WTC11 (cell line): ENCODE results near the gene BLOC1S1. TPM values are rescaled to one million over a fixed set of nuclear protein-coding genes. Genes with fewer than 3 reads are reported as not detected.

ENCODE experiments used
- ATAC-seq: fragments of 200-7000 bp; cut with Tn5 transposase; 2 replicates; pipeline ENCODE4 v1.10.0; 2021; ENCODE audit warnings: mild to moderate bottlenecking, moderate library complexity
- CTCF ChIA-PET: fragments of 300-600 bp; sonication (Branson Sonifier 250); formaldehyde crosslinking; loops from one replicate; lab custom pipeline; 2021; ENCODE audit warnings: antibody characterized with exemption; lab: Charles Lee
- POLR2A ChIA-PET: fragments of 350-600 bp; sonication (Branson Sonifier 250); formaldehyde crosslinking; loops from one replicate; lab custom pipeline; 2021; ENCODE audit warnings: antibody characterized with exemption; lab: Charles Lee
- DNase-seq: peaks from one replicate; pipeline ENCODE4 v3.0.0; 2021; ENCODE audit warnings: low spot score
- H3K27ac Mint-ChIP-seq: 2 replicates; pipeline ENCODE4 v1.8.0; 2021; ENCODE audit warnings: mixed read lengths
- H3K27me3 Mint-ChIP-seq: 2 replicates; pipeline ENCODE4 v1.8.0; 2021; ENCODE audit warnings: low read depth, mild to moderate bottlenecking, moderate library complexity, mixed read lengths
- H3K36me3 Mint-ChIP-seq: 2 replicates; pipeline ENCODE4 v1.8.0; 2021; ENCODE audit warnings: mixed read lengths
- H3K4me1 Mint-ChIP-seq: 2 replicates; pipeline ENCODE4 v1.8.0; 2022; ENCODE audit warnings: mixed read lengths
- H3K4me3 Mint-ChIP-seq: 2 replicates; pipeline ENCODE4 v1.8.0; 2021; ENCODE audit warnings: mild to moderate bottlenecking, moderate library complexity, mixed read lengths
- H3K9me3 Mint-ChIP-seq: 2 replicates; pipeline ENCODE4 v1.8.0; 2021; ENCODE audit warnings: mixed read lengths
- AR ChIP-seq: fragments of 250-450 bp; sonication (Bioruptor Pico); IDR thresholded peaks from 2 replicates; pipeline ENCODE4 v1.9.0; 2021; ENCODE audit warnings: mild to moderate bottlenecking
- CDX4 ChIP-seq: fragments of 250-450 bp; sonication (Bioruptor Pico); IDR thresholded peaks from 2 replicates; pipeline ENCODE4 v1.9.0; 2021; ENCODE audit warnings: moderate library complexity, mild to moderate bottlenecking, inconsistent platforms, borderline replicate concordance
- CREM ChIP-seq: sonication (generic); formaldehyde crosslinking; IDR thresholded peaks from 2 replicates; pipeline ENCODE4 v1.8.1; 2022; ENCODE audit warnings: mild to moderate bottlenecking, missing genetic modification reagents, moderate library complexity
- E2F1 ChIP-seq: sonication (generic); formaldehyde crosslinking; IDR thresholded peaks from 2 replicates; pipeline ENCODE4 v1.8.0; 2022; ENCODE audit warnings: mild to moderate bottlenecking, missing genetic modification reagents
- FOXP1 ChIP-seq: sonication (generic); formaldehyde crosslinking; IDR thresholded peaks from 2 replicates; pipeline ENCODE4 v1.8.0; 2022; ENCODE audit warnings: missing genetic modification reagents, mild to moderate bottlenecking, moderate library complexity, borderline replicate concordance
- GABPB1 ChIP-seq: sonication (generic); formaldehyde crosslinking; IDR thresholded peaks from 2 replicates; pipeline ENCODE4 v1.8.1; 2023; ENCODE audit warnings: mild to moderate bottlenecking, missing genetic modification reagents
- HMGXB4 ChIP-seq: sonication (generic); formaldehyde crosslinking; IDR thresholded peaks from 2 replicates; pipeline ENCODE4 v1.8.1; 2023; ENCODE audit warnings: mild to moderate bottlenecking, moderate library complexity, missing genetic modification reagents
- IRF1 ChIP-seq: sonication (generic); formaldehyde crosslinking; IDR thresholded peaks from 2 replicates; pipeline ENCODE4 v1.8.0; 2023; ENCODE audit warnings: missing genetic modification reagents
- JAZF1 ChIP-seq: fragments of 250-450 bp; sonication (Bioruptor Pico); IDR thresholded peaks from 2 replicates; pipeline ENCODE4 v1.9.0; 2021; ENCODE audit warnings: moderate library complexity, mild to moderate bottlenecking, inconsistent platforms
- NFATC4 ChIP-seq: fragments of 250-450 bp; sonication (Bioruptor Pico); IDR thresholded peaks from 2 replicates; pipeline ENCODE4 v1.9.0; 2021; ENCODE audit warnings: mild to moderate bottlenecking
- NFE2L1 ChIP-seq: sonication (generic); formaldehyde crosslinking; IDR thresholded peaks from 2 replicates; pipeline ENCODE4 v1.8.1; 2023; ENCODE audit warnings: missing genetic modification reagents
- NR3C1 ChIP-seq: sonication (generic); formaldehyde crosslinking; conservative IDR thresholded peaks from 2 replicates; pipeline ENCODE4 v1.8.1; 2023; ENCODE audit warnings: low read depth, mild to moderate bottlenecking, missing genetic modification reagents
- STAT6 ChIP-seq: sonication (generic); formaldehyde crosslinking; conservative IDR thresholded peaks from 2 replicates; pipeline ENCODE4 v1.8.1; 2023; ENCODE audit warnings: mild to moderate bottlenecking, low read depth, missing genetic modification reagents, moderate library complexity
- TCF7 ChIP-seq: sonication (generic); formaldehyde crosslinking; IDR thresholded peaks from 2 replicates; pipeline ENCODE4 v1.8.0; 2022; ENCODE audit warnings: mild to moderate bottlenecking, low read depth, missing genetic modification reagents, moderate library complexity
- TP53 ChIP-seq: sonication (generic); formaldehyde crosslinking; IDR thresholded peaks from 2 replicates; pipeline ENCODE4 v1.8.1; 2023; ENCODE audit warnings: mild to moderate bottlenecking, missing genetic modification reagents
- USF2 ChIP-seq: sonication (generic); formaldehyde crosslinking; IDR thresholded peaks from 2 replicates; pipeline ENCODE4 v1.8.1; 2023; ENCODE audit warnings: mild to moderate bottlenecking, missing genetic modification reagents, moderate library complexity
- ZBTB43 ChIP-seq: sonication (generic); formaldehyde crosslinking; IDR thresholded peaks from 2 replicates; pipeline ENCODE4 v1.8.1; 2023; ENCODE audit warnings: mild to moderate bottlenecking, missing genetic modification reagents
- ZNF219 ChIP-seq: sonication (generic); formaldehyde crosslinking; IDR thresholded peaks from 2 replicates; pipeline ENCODE4 v1.8.0; 2023; ENCODE audit warnings: missing genetic modification reagents, mild to moderate bottlenecking, borderline replicate concordance
- total RNA-seq: library from RNA; stranded (reverse); gene quantifications from 3 replicates; pipeline ENCODE4 v1.2.3, GENCODE V29; 2021

BLOC1S1 gene
- total RNA-seq, 1 experiment from 2014 or later, result 81.9 TPM

GRCh38 chr12:55683676-55684075, 32.2 kb upstream of the BLOC1S1 start:
- H3K4me1 Mint-ChIP-seq, result peaks cover 14% of the 10 kb centered on the region
- H3K9me3 Mint-ChIP-seq, result no peaks in the 10 kb centered on the region
- H3K4me3 Mint-ChIP-seq, result no peak overlapping the region
- TF ChIP-seq ZBTB43 (CRISPR knock-in tag) (no peak), GABPB1 (no peak), STAT6 (CRISPR knock-in tag) (no peak), NFATC4 (CRISPR knock-in tag) (no peak), USF2 (CRISPR knock-in tag) (no peak), ZNF219 (no peak), TCF7 (CRISPR knock-in tag) (no peak), CREM (CRISPR knock-in tag) (no peak), IRF1 (CRISPR knock-in tag) (no peak), NR3C1 (CRISPR knock-in tag) (no peak), HMGXB4 (no peak), AR (no peak), FOXP1 (no peak), NFE2L1 (no peak), CDX4 (CRISPR knock-in tag) (no peak), TP53 (no peak), JAZF1 (CRISPR knock-in tag) (no peak), E2F1 (no peak)
- no peak for DNase-seq
- ATAC-seq, result no peak
- CTCF ChIA-PET, result interaction anchor here (1.3 to 4.7 kb wide), 3 partner anchors 22 to 54 kb away, joined by 4 to 65 read pairs (median 6); no protein-coding TSS in a partner anchor
- no peaks in the 10 kb centered on the region; the same call in 1 of the 2 replicates for H3K27me3 Mint-ChIP-seq
- H3K27ac Mint-ChIP-seq, result no peak overlapping the region
- peaks cover 7% of the 10 kb centered on the region; the same call in 1 of the 2 replicates for H3K36me3 Mint-ChIP-seq
- POLR2A ChIA-PET, result interaction anchor here (1.1 kb wide), 1 partner anchor 11 kb away, joined by 3 read pairs; no protein-coding TSS in a partner anchor
